Measurements from ENCODE around the gene CST7.
A peak's percentile ranks its signal among the peaks of the same experiment; 100 is the strongest.

The CST7 gene

GRCh38 chr20:24966317-24967012 lies 17.4 kb downstream of the CST7 start:
- DNase-seq = no peak

- DNase-seq = no peak
These were observed 19.3 kb downstream of the CST7 start for GRCh38 chr20:24968278-24968800.

GRCh38 chr20:24969186-24970029 lies 20.3 kb downstream of the CST7 start:
- no peak for DNase-seq

GRCh38 chr20:24970030-24970553 lies 21.0 kb downstream of the CST7 start:
- no peak for DNase-seq

GRCh38 chr20:24970754-24971153 lies 21.7 kb downstream of the CST7 start:
- no peak for DNase-seq

- DNase-seq = no peak
These were observed 22.5 kb downstream of the CST7 start for GRCh38 chr20:24971376-24972101.

- DNase-seq = no peak
These were observed 23.3 kb downstream of the CST7 start for GRCh38 chr20:24972341-24972740.

- DNase-seq = no peak
These were observed 28.3 kb downstream of the CST7 start for GRCh38 chr20:24977336-24977735.

- no peak for DNase-seq
These were observed 28.7 kb downstream of the CST7 start for GRCh38 chr20:24977797-24978196.

- DNase-seq = no peak
These were observed 29.4 kb downstream of the CST7 start for GRCh38 chr20:24978513-24978912.

GRCh38 chr20:24979036-24979960 lies 30.2 kb downstream of the CST7 start:
- DNase-seq = no peak

GRCh38 chr20:24980291-24981053 lies 31.4 kb downstream of the CST7 start:
- DNase-seq = no peak

- DNase-seq = no peak
These were observed 32.2 kb downstream of the CST7 start for GRCh38 chr20:24981282-24981681.

GRCh38 chr20:24981790-24982189 lies 32.7 kb downstream of the CST7 start:
- no peak for DNase-seq

GRCh38 chr20:24983896-24984295 lies 34.8 kb downstream of the CST7 start:
- DNase-seq = no peak

GRCh38 chr20:24984961-24985640 lies 36.0 kb downstream of the CST7 start:
- DNase-seq = no peak

GRCh38 chr20:24985802-24986201 lies 36.7 kb downstream of the CST7 start:
- no peak for DNase-seq

- no peak for DNase-seq
These were observed 37.5 kb downstream of the CST7 start for GRCh38 chr20:24986436-24987015.

- DNase-seq = peak; percentile 21
These were observed 38.2 kb downstream of the CST7 start for GRCh38 chr20:24987244-24987643.

Data from activated CD4-positive, alpha-beta T cell treated with anti-CD3 and anti-CD28 coated beads for 48 hours (primary cell).